Measurements from ENCODE around the gene ZNF787.

ZNF787 gene

DNA sequence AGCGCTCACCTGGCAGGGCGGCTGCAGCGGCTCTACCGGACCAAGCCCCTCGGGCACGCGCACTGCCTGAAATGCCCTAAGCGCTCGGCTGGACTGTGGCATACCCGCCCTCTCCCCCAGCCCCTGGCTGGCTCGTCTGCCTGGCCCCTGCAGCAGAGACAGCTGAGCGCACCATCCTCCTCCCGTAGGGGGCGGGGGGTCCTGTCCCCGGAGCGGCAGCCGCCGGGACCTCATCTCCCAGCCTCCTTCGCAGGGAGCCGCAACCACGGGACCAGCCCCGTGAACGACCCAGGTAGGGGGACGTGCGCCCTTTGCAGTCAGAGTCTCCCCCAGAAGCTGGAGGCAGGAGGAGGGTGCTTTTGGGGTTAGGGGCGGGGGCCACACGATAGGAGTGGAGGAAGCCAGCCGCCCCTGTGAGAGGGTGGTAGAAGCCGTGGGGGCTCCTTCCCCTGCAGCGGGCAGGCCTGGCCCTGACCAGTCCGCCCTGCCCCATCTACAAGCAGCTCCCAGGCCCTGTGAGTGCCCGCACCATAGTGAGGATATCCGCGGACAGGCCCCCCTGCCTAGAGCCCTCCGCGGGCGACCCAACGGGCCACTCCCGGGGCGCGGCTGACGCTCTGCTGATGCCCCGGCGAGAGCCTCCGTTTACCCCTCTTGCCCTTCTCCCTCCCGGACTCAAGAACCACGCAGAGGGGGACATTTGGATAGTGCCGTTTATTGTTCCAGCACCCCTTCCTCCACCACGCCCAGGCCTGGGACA, 34.2 kb downstream of the ZNF787 start:
- Histone ChIP-seq H3K36me3 (peaks cover 63% of the 10 kb centered on the region), H3K27me3 (peaks cover 11% of the 10 kb centered on the region), H3K9me3 (no peaks in the 10 kb centered on the region), H3K4me1 (ENCODE audit: control insufficient read depth in 1 of 2, insufficient read depth in 1 of 2, low read depth in 1 of 2, low read length in 1 of 2) (no peaks in the 10 kb centered on the region), H3K27ac (no peak overlapping the region), H3K4me3 (ENCODE audit: low read depth in 1 of 2, low read length in 1 of 2) (no peak overlapping the region)
- no peak for TF ChIP-seq CTCF (IDR thresholded peaks at IDR 0.05)

- TF ChIP-seq CTCF (IDR thresholded peaks at IDR 0.05) = no peak
- no peak overlapping the region for H3K27ac ChIP-seq
- no peaks in the 10 kb centered on the region for H3K9me3 ChIP-seq
- no peak overlapping the region for H3K4me3 ChIP-seq (ENCODE audit: low read depth in 1 of 2, low read length in 1 of 2)
- peaks cover 8 to 9% of the 10 kb centered on the region in 2 experiments for H3K4me1 ChIP-seq (ENCODE audit: control insufficient read depth in 1 of 2, insufficient read depth in 1 of 2, low read depth in 1 of 2, low read length in 1 of 2)
- peaks cover 56% of the 10 kb centered on the region for H3K36me3 ChIP-seq
- H3K27me3 ChIP-seq = peaks cover 22% of the 10 kb centered on the region
These were observed 35.4 kb downstream of the ZNF787 start for GRCh38 chr19:56085571-56086275.

GRCh38 chr19:56084835-56085536, 36.1 kb downstream of the ZNF787 start:
- Histone ChIP-seq H3K4me3 (ENCODE audit: low read depth in 1 of 2, low read length in 1 of 2) (no peak overlapping the region), H3K27me3 (peaks cover 25% of the 10 kb centered on the region)

GRCh38 chr19:56083668-56084067, 37.4 kb downstream of the ZNF787 start:
- Histone ChIP-seq H3K36me3 (peaks cover 36% of the 10 kb centered on the region), H3K9me3 (no peaks in the 10 kb centered on the region), H3K27me3 (peaks cover 25% of the 10 kb centered on the region), H3K27ac (no peak overlapping the region), H3K4me3 (ENCODE audit: low read depth in 1 of 2, low read length in 1 of 2) (no peak overlapping the region), H3K4me1 (ENCODE audit: control insufficient read depth in 1 of 2, insufficient read depth in 1 of 2, low read depth in 1 of 2, low read length in 1 of 2) (peaks cover 11% of the 10 kb centered on the region in 2 experiments)
- TF ChIP-seq CTCF (IDR thresholded peaks at IDR 0.05) = no peak

More at GRCh38 chr19:56084835-56085536, 36.1 kb downstream of the ZNF787 start:
- no peak for TF ChIP-seq CTCF (IDR thresholded peaks at IDR 0.05)
- Histone ChIP-seq H3K27ac (no peak overlapping the region), H3K4me1 (ENCODE audit: control insufficient read depth in 1 of 2, insufficient read depth in 1 of 2, low read depth in 1 of 2, low read length in 1 of 2) (peaks cover 11% of the 10 kb centered on the region in 2 experiments), H3K36me3 (peaks cover 49% of the 10 kb centered on the region), H3K9me3 (no peaks in the 10 kb centered on the region)

DNA sequence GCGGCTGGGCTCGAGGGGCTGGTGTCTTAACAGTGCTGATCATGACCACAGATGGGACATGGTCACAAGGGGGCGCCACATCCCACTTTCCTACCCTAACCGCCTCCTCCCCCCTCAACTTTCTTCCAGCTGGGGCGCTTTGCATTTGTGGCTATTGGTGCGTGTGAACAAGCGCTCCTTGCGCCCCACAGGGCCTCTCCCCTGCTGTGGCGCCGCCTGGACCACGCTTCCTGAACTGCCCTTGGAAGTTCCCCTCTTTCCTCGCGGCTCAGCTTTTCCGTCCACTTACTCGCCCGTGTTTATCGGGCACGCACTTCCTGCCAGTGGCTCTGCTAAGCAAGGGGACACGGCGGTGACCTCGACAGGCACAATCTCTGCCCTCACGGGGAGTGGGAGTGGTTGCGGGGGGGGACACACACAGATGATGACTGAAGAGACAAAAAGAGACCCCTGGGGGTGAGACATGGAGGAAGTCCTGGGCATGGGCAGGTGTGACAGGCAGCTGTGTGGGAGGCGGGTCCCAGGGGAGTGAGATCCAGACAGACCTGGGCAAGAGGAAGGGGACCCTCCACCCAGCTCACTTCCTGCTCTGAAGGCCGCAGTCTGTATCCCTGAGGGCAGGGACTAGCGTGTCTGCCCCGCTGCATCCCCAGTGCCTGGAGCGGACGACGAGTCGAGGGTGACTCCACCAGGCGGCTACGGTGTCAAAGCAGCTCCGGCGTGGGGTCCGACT, 40.3 kb downstream of the ZNF787 start:
- H3K9me3 ChIP-seq = no peaks in the 10 kb centered on the region
- H3K27me3 ChIP-seq = peaks cover 25% of the 10 kb centered on the region
- peaks cover 11% of the 10 kb centered on the region for H3K36me3 ChIP-seq
- peak overlapping the region; percentile 41 to 57 for H3K4me3 ChIP-seq (ENCODE audit: low read depth in 1 of 2, low read length in 1 of 2)
- no peak for TF ChIP-seq CTCF (IDR thresholded peaks at IDR 0.05)
- peak overlapping the region; percentile 28 for H3K27ac ChIP-seq
- peaks cover 11% of the 10 kb centered on the region in 2 experiments for H3K4me1 ChIP-seq (ENCODE audit: control insufficient read depth in 1 of 2, insufficient read depth in 1 of 2, low read depth in 1 of 2, low read length in 1 of 2)

Data from neutrophil (primary cell).